GM12878 (cell line): Measurements from ENCODE around the gene U2AF2. TPM values are rescaled to one million over a fixed set of nuclear protein-coding genes. Genes with fewer than 3 reads are reported as not detected.

ENCODE experiments used
- ATAC-seq: fragments of 200-7000 bp; cut with Tn5 transposase; 3 replicates; pipeline ENCODE4 v1.9.1; 2020; ENCODE audit warnings: mild to moderate bottlenecking, moderate library complexity
- BruUV-seq: library from RNA; stranded (reverse); fragments of 400-500 nt; replicated peaks from 2 replicates; lab custom pipeline; 2021; lab: Mats Ljungman, UMichigan
- CTCF ChIA-PET: fragments of 300-600 bp; sonication (Branson Sonifier 250); formaldehyde crosslinking; extraction: SDS; loops from one replicate; lab custom pipeline; 2021; ENCODE audit warnings: inconsistent platforms; lab: Yijun Ruan, JAX
- POLR2A ChIA-PET: fragments of 350-600 bp; formaldehyde crosslinking; extraction: SDS; loops from one replicate; lab custom pipeline; 2021; ENCODE audit warnings: inconsistent platforms; lab: Charles Lee
- RAD21 ChIA-PET: fragments of 300-600 bp; sonication (Branson Sonifier 250); formaldehyde crosslinking; loops from one replicate; lab custom pipeline; 2023; ENCODE audit warnings: antibody characterized with exemption; ENCODE audit not compliant: unreplicated experiment; lab: Charles Lee
- SMC1A ChIA-PET: fragments of 300-600 bp; sonication (Branson Sonifier 250); formaldehyde crosslinking; loops from one replicate; lab custom pipeline; 2023; ENCODE audit not compliant: unreplicated experiment, uncharacterized antibody; lab: Charles Lee
- DNase-seq: peaks from one replicate; pipeline ENCODE4 v3.0.0-alpha.2; 2011; ENCODE audit warnings: low read depth, low spot score
- FAIRE-seq: peaks from 3 replicates; lab custom pipeline; 2011; peaks lifted over from hg19 to GRCh38; lab: Jason Lieb, UNC
- H2AFZ ChIP-seq: 2 replicates; pipeline ENCODE4 v1.6.0; 2011; ENCODE audit warnings: low read depth, low read length, control low read depth; ENCODE audit not compliant: control insufficient read depth
- H3K27ac ChIP-seq: 2 replicates; pipeline ENCODE4 v1.5.1; 2011; ENCODE audit warnings: control low read depth; ENCODE audit not compliant: control insufficient read depth, insufficient read depth
- H3K27me3 ChIP-seq, 2 experiments: replicated peaks in 1 of 2; 2 replicates each; pipeline versions ENCODE4 v1.6.0 to v1.6.1; 2011; ENCODE audit warnings: low read length in 1 of 2; ENCODE audit not compliant: control insufficient read depth in 2 of 2, insufficient read depth in 2 of 2
- H3K36me3 ChIP-seq, 2 experiments: 2 replicates each; pipeline ENCODE4 v1.5.1; 2011; ENCODE audit warnings: low read length in 1 of 2; ENCODE audit not compliant: control insufficient read depth in 2 of 2, insufficient read depth in 2 of 2
- H3K4me1 ChIP-seq: 2 replicates; pipeline ENCODE4 v1.6.1; 2011; ENCODE audit warnings: mild to moderate bottlenecking, low read length, moderate library complexity, mixed read lengths; ENCODE audit not compliant: control insufficient read depth, insufficient read depth
- H3K4me2 ChIP-seq: 2 replicates; pipeline ENCODE4 v1.6.0; 2011; ENCODE audit warnings: control low read depth; ENCODE audit not compliant: control insufficient read depth, insufficient read depth
- H3K4me3 ChIP-seq: fragments of 200-600 bp; sonication (generic); 2 replicates; pipeline ENCODE4 v1.5.1; 2016
- H3K79me2 ChIP-seq: 2 replicates; pipeline ENCODE4 v1.6.0; 2011; ENCODE audit warnings: low read length; ENCODE audit not compliant: control insufficient read depth, insufficient read depth
- H3K9ac ChIP-seq: 2 replicates; pipeline ENCODE4 v1.8.0; 2011; ENCODE audit warnings: low read length, control low read depth, mixed read lengths; ENCODE audit not compliant: control insufficient read depth, insufficient read depth
- H3K9me3 ChIP-seq: replicated peaks from 3 replicates; pipeline ENCODE4 v1.5.1; 2011; ENCODE audit warnings: mild to moderate bottlenecking, low read length; ENCODE audit not compliant: control insufficient read depth, insufficient read depth
- H4K20me1 ChIP-seq: 2 replicates; pipeline ENCODE4 v1.6.0; 2011; ENCODE audit not compliant: control insufficient read depth, insufficient read depth
- BRCA1 ChIP-seq: IDR thresholded peaks from 2 replicates; pipeline ENCODE4 v1.6.1; 2011; ENCODE audit warnings: low read depth, low read length, improper control_type of control experiment
- EED ChIP-seq: sonication (generic); IDR thresholded peaks from 2 replicates; pipeline ENCODE4 v1.6.1; 2016; ENCODE audit warnings: antibody characterized with exemption, low read depth
- HCFC1 ChIP-seq: fragments of 150-350 bp; IDR thresholded peaks from 2 replicates; pipeline ENCODE4 v1.6.1; 2014; ENCODE audit warnings: low read length
- JUNB ChIP-seq: IDR thresholded peaks from 2 replicates; pipeline ENCODE4 v1.6.1; 2016; ENCODE audit warnings: antibody characterized with exemption, mild to moderate bottlenecking
- MLLT1 ChIP-seq: fragments of 450-650 bp; IDR thresholded peaks from 2 replicates; pipeline ENCODE4 v1.6.1; 2016; ENCODE audit warnings: mild to moderate bottlenecking
- NR2C1 ChIP-seq: fragments of 450-650 bp; IDR thresholded peaks from 2 replicates; pipeline ENCODE4 v1.6.1; 2017; ENCODE audit warnings: antibody characterized with exemption, mild to moderate bottlenecking, moderate library complexity
- TCF7 ChIP-seq: IDR thresholded peaks from 2 replicates; pipeline ENCODE4 v1.6.1; 2014; ENCODE audit warnings: antibody characterized with exemption, borderline replicate concordance
- ZBTB11 ChIP-seq: fragments of 450-650 bp; formaldehyde crosslinking; IDR thresholded peaks from 2 replicates; pipeline ENCODE4 v1.5.0; 2022; ENCODE audit warnings: mild to moderate bottlenecking, missing genetic modification characterization
- ZNF622 ChIP-seq: fragments of 450-650 bp; IDR thresholded peaks from 2 replicates; pipeline ENCODE4 v1.6.1; 2017; ENCODE audit warnings: mild to moderate bottlenecking, inconsistent platforms
- ZZZ3 ChIP-seq: IDR thresholded peaks from 2 replicates; pipeline ENCODE4 v1.6.1; 2011; ENCODE audit warnings: low read depth; ENCODE audit not compliant: control insufficient read depth, insufficient read length
- WGBS: methylation state at CpG from one replicate; pipeline ENCODE4 v1.1.6; 2016; ENCODE audit warnings: low lambda C conversion rate; ENCODE audit not compliant: insufficient replicate concordance, insufficient coverage; ENCODE audit errors: missing lambda C conversion rate; 5-methylcytosine and 5-hydroxymethylcytosine counted together
- in situ Hi-C: fragments of 300-500 bp; cut with MboI; formaldehyde crosslinking; loops from 9 replicates; pipeline ENCODE4 v1.14.3; 2018; ENCODE audit warnings: mixed read lengths
- intact Hi-C: fragments of 100-400 bp; cut with micrococcal nuclease; formaldehyde crosslinking; loops from one replicate; pipeline ENCODE4 v1.14.2; 2022; ENCODE audit not compliant: unreplicated experiment
- polyA plus RNA-seq, 11 experiments: library from polyadenylated mRNA; depleted of rRNA in 4 of 11; unstranded in 6 of 11; stranded (reverse) in 5 of 11; fragments of >200 nt; fragmentation: Nextera tagmentation in 4 of 11; fragmentation: Illumina TruSeq in 1 of 11; extraction: Ambion mirVana in 4 of 11; extraction: Trizol in 1 of 11; gene quantifications; 1 replicate in 1 of 11; 2 replicates in 10 of 11; pipeline versions ENCODE4 v1.2.1 to v1.2.3, GENCODE V29; 2011 to 2016; ENCODE audit warnings: inconsistent platforms in 2 of 11, missing spikeins in 2 of 11, low read depth in 1 of 11
- total RNA-seq, 4 experiments: library from RNA; depleted of rRNA in 3 of 4; stranded (reverse); fragments of >200 nt in 3 of 4; fragmentation: Illumina TruSeq in 1 of 4; extraction: Trizol in 1 of 4; gene quantifications; 2 replicates each; pipeline versions ENCODE4 v1.2.1 to v1.2.3, GENCODE V29; 2013 to 2021
- TF ChIP-seq, protein P1 (sequence below), 3 experiments: IDR thresholded peaks in 2 of 3; conservative IDR thresholded peaks in 1 of 3; 2 replicates each; pipeline ENCODE4 v1.5.1; 2011; ENCODE audit warnings: low read depth in 3 of 3, low read length in 3 of 3, mild to moderate bottlenecking in 3 of 3, control low read depth in 2 of 3, moderate library complexity in 2 of 3, inconsistent platforms in 1 of 3, mixed read lengths in 1 of 3; ENCODE audit not compliant: control insufficient read depth in 2 of 3, insufficient read depth in 1 of 3; ENCODE audit errors: extremely low read depth in 1 of 3
- TF ChIP-seq, protein P2 (sequence below): fragments of 450-650 bp; IDR thresholded peaks from 2 replicates; pipeline ENCODE4 v1.6.1; 2017; ENCODE audit warnings: mild to moderate bottlenecking, low read depth, inconsistent platforms; ENCODE audit not compliant: poor library complexity, severe bottlenecking

The U2AF2 gene
- total and polyA plus RNA-seq, 10 of the 15 experiments (the other 5 are each of a cell fraction or from before 2014, with no cell fraction given) = 3.0 to 338 (median 130) TPM

- TF ChIP-seq MLLT1 (no peak), ZNF622 (no peak), NR2C1 (no peak), HCFC1 (no peak)
- TF ChIP-seq, protein P1, sequence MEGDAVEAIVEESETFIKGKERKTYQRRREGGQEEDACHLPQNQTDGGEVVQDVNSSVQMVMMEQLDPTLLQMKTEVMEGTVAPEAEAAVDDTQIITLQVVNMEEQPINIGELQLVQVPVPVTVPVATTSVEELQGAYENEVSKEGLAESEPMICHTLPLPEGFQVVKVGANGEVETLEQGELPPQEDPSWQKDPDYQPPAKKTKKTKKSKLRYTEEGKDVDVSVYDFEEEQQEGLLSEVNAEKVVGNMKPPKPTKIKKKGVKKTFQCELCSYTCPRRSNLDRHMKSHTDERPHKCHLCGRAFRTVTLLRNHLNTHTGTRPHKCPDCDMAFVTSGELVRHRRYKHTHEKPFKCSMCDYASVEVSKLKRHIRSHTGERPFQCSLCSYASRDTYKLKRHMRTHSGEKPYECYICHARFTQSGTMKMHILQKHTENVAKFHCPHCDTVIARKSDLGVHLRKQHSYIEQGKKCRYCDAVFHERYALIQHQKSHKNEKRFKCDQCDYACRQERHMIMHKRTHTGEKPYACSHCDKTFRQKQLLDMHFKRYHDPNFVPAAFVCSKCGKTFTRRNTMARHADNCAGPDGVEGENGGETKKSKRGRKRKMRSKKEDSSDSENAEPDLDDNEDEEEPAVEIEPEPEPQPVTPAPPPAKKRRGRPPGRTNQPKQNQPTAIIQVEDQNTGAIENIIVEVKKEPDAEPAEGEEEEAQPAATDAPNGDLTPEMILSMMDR (IDR thresholded peaks at IDR 0.05 in 2 of 3, conservative IDR thresholded peaks at IDR 0.05 in 1 of 3; ENCODE audit: control insufficient read depth in 2 of 3, extremely low read depth in 1 of 3, insufficient read depth in 1 of 3, low read depth in 3 of 3, low read length in 3 of 3) = no peak
Measured at GRCh38 chr19:55695511-55696290, 40.9 kb downstream of the U2AF2 start (continued).

DNA sequence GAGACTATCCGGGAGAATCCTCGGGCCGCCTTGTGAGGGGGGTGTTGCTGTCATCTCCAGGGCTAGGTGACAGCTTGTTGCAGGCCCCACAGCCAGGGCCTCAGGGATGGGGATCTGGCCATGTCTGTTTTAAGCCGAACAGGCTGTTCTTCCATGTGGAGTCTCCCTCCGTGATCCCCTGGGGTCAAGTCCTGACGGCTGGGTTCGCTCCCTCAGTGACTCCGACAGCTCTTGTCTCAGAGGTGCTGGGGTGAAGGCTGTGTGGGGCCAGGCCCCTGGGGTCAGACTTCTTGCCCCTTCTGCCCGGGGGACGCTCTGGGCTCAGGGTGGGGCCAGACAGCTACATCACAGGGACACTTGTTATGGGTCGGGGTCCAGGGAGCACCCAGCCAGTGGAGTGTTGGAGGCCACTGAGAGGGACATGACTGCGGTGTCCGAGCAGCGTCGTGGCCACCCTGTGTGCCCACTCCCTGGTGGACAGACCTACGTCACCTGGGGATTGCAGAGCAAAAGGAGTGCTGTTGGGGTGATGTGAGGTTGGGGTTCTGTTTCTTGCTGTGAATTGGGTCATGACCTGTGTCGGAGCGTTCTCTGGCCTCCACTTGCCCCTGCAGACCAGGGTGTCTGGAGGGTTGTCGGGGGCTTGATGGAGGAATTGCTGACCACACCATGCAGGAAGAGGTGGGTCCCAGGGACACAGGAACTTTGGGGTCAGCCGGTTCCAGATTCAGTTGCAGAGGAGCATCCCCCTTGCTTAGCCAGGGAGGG lies 41.6 kb downstream of the U2AF2 start:
- no peak overlapping the region for H3K27ac ChIP-seq
- no peaks in the 10 kb centered on the region for H3K4me1 ChIP-seq
- H4K20me1 ChIP-seq = no peaks in the 10 kb centered on the region
- no peak for FAIRE-seq
- intact Hi-C loops (no loop called here), in situ Hi-C loops (no loop called here)
- ChIA-PET POLR2A (no interaction called here), CTCF (no interaction called here), SMC1A (no interaction called here), RAD21 (no interaction called here)
- no TSS peak for BruUV-seq
- WGBS = 93% methylated on average over 20 of the region's 20 CpGs
- H3K4me3 ChIP-seq = no peak overlapping the region
- DNase-seq = no peak
- H3K4me2 ChIP-seq = no peak overlapping the region
- H2AFZ ChIP-seq = no peak overlapping the region
- H3K36me3 ChIP-seq = peaks cover 8 to 18% of the 10 kb centered on the region in 2 experiments; a peak in 2 of 4 replicates
- no peak overlapping the region for H3K9ac ChIP-seq
- no peaks in the 10 kb centered on the region for H3K27me3 ChIP-seq
- no peaks in the 10 kb centered on the region for H3K79me2 ChIP-seq
- H3K9me3 ChIP-seq = no peaks in the 10 kb centered on the region
- no peak for ATAC-seq
- TF ChIP-seq JUNB (no peak), ZZZ3 (no peak), ZBTB11 (CRISPR knock-in tag) (no peak), BRCA1 (no peak), EED (no peak), TCF7 (no peak)
- TF ChIP-seq, protein P2, sequence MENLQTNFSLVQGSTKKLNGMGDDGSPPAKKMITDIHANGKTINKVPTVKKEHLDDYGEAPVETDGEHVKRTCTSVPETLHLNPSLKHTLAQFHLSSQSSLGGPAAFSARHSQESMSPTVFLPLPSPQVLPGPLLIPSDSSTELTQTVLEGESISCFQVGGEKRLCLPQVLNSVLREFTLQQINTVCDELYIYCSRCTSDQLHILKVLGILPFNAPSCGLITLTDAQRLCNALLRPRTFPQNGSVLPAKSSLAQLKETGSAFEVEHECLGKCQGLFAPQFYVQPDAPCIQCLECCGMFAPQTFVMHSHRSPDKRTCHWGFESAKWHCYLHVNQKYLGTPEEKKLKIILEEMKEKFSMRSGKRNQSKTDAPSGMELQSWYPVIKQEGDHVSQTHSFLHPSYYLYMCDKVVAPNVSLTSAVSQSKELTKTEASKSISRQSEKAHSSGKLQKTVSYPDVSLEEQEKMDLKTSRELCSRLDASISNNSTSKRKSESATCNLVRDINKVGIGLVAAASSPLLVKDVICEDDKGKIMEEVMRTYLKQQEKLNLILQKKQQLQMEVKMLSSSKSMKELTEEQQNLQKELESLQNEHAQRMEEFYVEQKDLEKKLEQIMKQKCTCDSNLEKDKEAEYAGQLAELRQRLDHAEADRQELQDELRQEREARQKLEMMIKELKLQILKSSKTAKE = no peak
